Astrocyte of the cerebellum (primary cell): ENCODE results near the gene MAP2K4.

Experiments used
- DNase-seq: peaks from one replicate; pipeline ENCODE4 v3.0.0-alpha.2; 2011; ENCODE audit warnings: low read depth
- H3K4me3 ChIP-seq: 2 replicates; pipeline ENCODE4 v1.5.1; 2011; ENCODE audit warnings: mild to moderate bottlenecking, low read depth, low read length, moderate library complexity
- CTCF ChIP-seq: IDR thresholded peaks from 2 replicates; pipeline ENCODE4 v1.5.1; 2012; ENCODE audit warnings: low read length, low read depth, moderate library complexity, mild to moderate bottlenecking; ENCODE audit errors: missing control alignments
- in situ Hi-C: cut with HindIII; loops from 2 replicates; pipeline ENCODE4 v1.10.0; 2017; ENCODE audit warnings: low sequenced_read_pairs

Gene MAP2K4

GRCh38 chr17:11986942-11987329 is 33.7 kb upstream of the MAP2K4 start:
- peak; percentile 46 for TF ChIP-seq CTCF
- no peak overlapping the region for H3K4me3 ChIP-seq
- peak; percentile 45 for DNase-seq
- in situ Hi-C loops, result no loop called here

DNA sequence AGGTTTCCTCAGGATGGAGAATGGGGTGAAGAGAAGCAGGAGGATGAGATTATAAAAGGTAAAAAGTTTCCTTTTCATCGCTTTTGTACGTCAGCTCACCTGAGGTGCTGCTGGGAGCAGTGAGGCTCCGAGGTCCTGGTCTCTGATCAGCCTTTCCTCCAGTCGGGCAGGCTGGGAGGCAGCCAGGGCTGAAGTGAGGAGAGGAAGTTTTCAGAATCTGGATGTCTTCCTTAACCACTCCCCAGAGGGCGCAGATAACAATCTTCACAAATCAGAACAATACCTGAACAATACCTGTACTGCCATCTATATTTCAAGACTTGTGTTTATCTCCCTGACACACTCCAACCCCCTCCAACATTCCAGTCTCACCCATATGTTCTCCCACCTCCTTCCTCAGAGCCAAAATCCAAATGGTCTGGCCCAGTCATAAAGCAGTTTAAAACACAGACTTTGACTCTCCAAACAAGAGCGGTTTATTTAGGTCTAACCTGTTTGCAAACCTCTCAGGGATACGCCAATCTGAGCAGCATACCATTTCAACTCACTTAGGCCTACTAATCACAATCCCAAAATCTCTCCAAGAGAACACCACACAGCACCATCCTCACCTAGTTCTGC is 30.2 kb upstream of the MAP2K4 start:
- no peak for TF ChIP-seq CTCF
- in situ Hi-C loops, result no loop called here
- no peak for DNase-seq
- H3K4me3 ChIP-seq, result no peak overlapping the region

- in situ Hi-C loops, result no loop called here
- no peak for TF ChIP-seq CTCF
- H3K4me3 ChIP-seq, result no peak overlapping the region
- DNase-seq, result no peak
Measured at GRCh38 chr17:11991461-11991860, 29.2 kb upstream of the MAP2K4 start.

- H3K4me3 ChIP-seq, result peak overlapping the region; percentile 75
- in situ Hi-C loops, result no loop called here
- no peak for DNase-seq
- TF ChIP-seq CTCF, result no peak
Measured at GRCh38 chr17:11996722-11997146, 23.9 kb upstream of the MAP2K4 start.

DNA sequence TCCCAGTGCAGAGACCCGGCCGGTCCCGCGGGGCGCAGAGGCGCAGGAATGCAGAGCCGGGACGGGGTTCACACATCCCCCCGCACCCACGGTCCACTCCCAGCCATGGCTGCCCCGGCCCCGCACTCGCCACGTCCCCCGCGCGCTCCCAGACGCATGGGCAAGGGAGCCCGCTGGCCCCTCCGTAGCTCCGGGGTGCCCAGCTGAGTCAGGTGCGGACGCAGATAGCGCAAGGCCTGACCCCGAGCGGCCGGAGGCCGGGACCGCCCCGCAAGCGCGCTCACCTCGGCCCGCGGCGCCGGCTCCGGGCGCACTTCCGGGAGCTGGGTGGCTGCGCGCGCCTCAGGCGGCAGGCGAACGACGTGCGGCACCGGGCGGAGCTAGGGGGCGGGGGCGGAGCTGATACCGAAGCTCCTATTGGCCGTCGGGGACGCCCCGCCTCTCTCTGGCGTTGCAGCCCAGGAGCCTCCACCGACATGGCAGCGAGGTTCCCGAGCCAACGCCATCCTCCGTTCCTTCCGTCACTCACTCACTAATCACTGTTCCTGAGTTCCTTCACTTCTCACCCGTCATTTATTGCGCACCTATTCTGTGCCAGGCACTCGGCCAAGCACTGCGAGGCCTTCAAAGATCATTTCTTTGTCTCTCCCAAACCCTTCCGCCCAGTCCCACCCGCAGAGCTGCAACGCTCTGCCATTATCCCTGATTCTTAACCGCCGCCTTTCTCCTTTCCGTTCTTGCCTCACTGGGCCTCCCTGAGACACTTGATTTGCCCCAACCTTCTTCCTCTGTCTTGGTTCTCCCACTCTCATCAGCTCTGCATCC is 23.3 kb upstream of the MAP2K4 start, which contains the start of gene ZNF18:
TSS of gene ZNF18 (minus strand) at position 329 of the 825 bp plus-strand sequence. CDS start 4,646 bp downstream, outside the sequence.
- in situ Hi-C loops, result no loop called here
- TF ChIP-seq CTCF, result no peak

DNA sequence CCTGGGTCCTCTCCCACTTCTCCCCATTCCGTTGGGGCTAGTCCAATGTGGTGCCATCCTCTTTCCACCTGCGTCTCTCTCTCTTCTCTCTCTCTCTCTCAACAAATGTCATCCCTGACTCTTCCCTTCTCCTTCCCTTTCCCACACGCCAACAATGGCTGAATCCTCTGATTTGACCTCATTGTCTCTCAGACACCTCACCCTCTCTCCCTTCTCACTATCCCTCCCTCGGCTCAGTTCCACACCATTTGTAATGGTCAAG is 22.8 kb upstream of the MAP2K4 start:
- no peak for TF ChIP-seq CTCF
- no peak for DNase-seq
- H3K4me3 ChIP-seq, result peak overlapping the region; percentile 75
- in situ Hi-C loops, result no loop called here

More for the DNA sequence above, 23.3 kb upstream of the MAP2K4 start, which contains the start of gene ZNF18:
- peak within 1 kb of the TSS; percentile 75 for H3K4me3 ChIP-seq
- DNase-seq, result peak; percentile 78
